Activated naive CD8-positive, alpha-beta T cell treated with anti-CD3 and anti-CD28 coated beads, Interleukin-2, amount 50 U/mL, for 24 hours (primary cell): ENCODE data around the gene PLCXD1.
A peak's percentile ranks its signal among the peaks of the same experiment; 100 is the strongest.
"Not testable (repeated sequence)": the region's sequence is repeated elsewhere in the genome, so short reads cannot be mapped to it uniquely, and the experiment has no call there.

ENCODE experiments used
- ATAC-seq: fragments of 150-1000 bp; cut with Tn5 transposase; one replicate; pipeline ENCODE4 v1.10.0; 2021
- DNase-seq: peaks from one replicate; pipeline ENCODE4 v3.0.0; 2021
- H3K27ac Mint-ChIP-seq: one replicate; pipeline ENCODE4 v1.8.0; 2021; ENCODE audit warnings: mild to moderate bottlenecking, mixed read lengths
- H3K27me3 Mint-ChIP-seq: one replicate; pipeline ENCODE4 v1.8.0; 2021; ENCODE audit warnings: mixed read lengths
- H3K36me3 Mint-ChIP-seq: one replicate; pipeline ENCODE4 v1.8.0; 2021; ENCODE audit warnings: low read depth, mixed read lengths
- H3K4me1 Mint-ChIP-seq: one replicate; pipeline ENCODE4 v1.8.0; 2021; ENCODE audit warnings: mixed read lengths
- H3K4me3 Mint-ChIP-seq: one replicate; pipeline ENCODE4 v1.8.0; 2021; ENCODE audit warnings: mild to moderate bottlenecking, moderate library complexity, mixed read lengths
- H3K9me3 Mint-ChIP-seq: one replicate; pipeline ENCODE4 v1.8.0; 2021; ENCODE audit warnings: mixed read lengths

PLCXD1 gene

GRCh38 chrX:281166-281999 is at the start of gene PLCXD1:
PLCXD1 (plus strand) TSS chrX:281381; CDS start chrX:284188, 2,807 bp downstream.
- ATAC-seq (no peak), DNase-seq (peak; percentile 28)
- peaks cover 14% of the 10 kb centered on the region for H3K36me3 Mint-ChIP-seq
- peaks cover 26% of the 10 kb centered on the region for H3K4me1 Mint-ChIP-seq
- no peak within 1 kb of the TSS for H3K27ac Mint-ChIP-seq
- H3K27me3 Mint-ChIP-seq: no peaks in the 10 kb centered on the region
- H3K4me3 Mint-ChIP-seq: peak within 1 kb of the TSS; percentile 66
- H3K9me3 Mint-ChIP-seq: no peaks in the 10 kb centered on the region

- ATAC-seq: peak; percentile 89
- H3K4me3 Mint-ChIP-seq, H3K9me3 Mint-ChIP-seq, DNase-seq, H3K27me3 Mint-ChIP-seq, H3K36me3 Mint-ChIP-seq, H3K27ac Mint-ChIP-seq, H3K4me1 Mint-ChIP-seq: not testable (repeated sequence)
Measured at GRCh38 chrX:231637-232277, 49.4 kb upstream of the PLCXD1 start.

- not testable (repeated sequence) for H3K9me3 Mint-ChIP-seq, H3K27me3 Mint-ChIP-seq, H3K27ac Mint-ChIP-seq, DNase-seq, ATAC-seq, H3K4me3 Mint-ChIP-seq, H3K4me1 Mint-ChIP-seq, H3K36me3 Mint-ChIP-seq
Measured at GRCh38 chrX:232278-232655, 48.9 kb upstream of the PLCXD1 start.

- not testable (repeated sequence) for H3K4me3 Mint-ChIP-seq, ATAC-seq, H3K9me3 Mint-ChIP-seq, H3K4me1 Mint-ChIP-seq, DNase-seq, H3K27me3 Mint-ChIP-seq, H3K36me3 Mint-ChIP-seq, H3K27ac Mint-ChIP-seq
Measured at GRCh38 chrX:236201-236600, 45.0 kb upstream of the PLCXD1 start.

GRCh38 chrX:250965-251364 is 30.2 kb upstream of the PLCXD1 start:
- peaks cover 8% of the 10 kb centered on the region for H3K9me3 Mint-ChIP-seq
- H3K4me3 Mint-ChIP-seq: peak overlapping the region; percentile 8
- DNase-seq: no peak
- ATAC-seq: no peak
- H3K27ac Mint-ChIP-seq: peak overlapping the region; percentile 64
- H3K27me3 Mint-ChIP-seq: no peaks in the 10 kb centered on the region
- H3K36me3 Mint-ChIP-seq: no peaks in the 10 kb centered on the region
- H3K4me1 Mint-ChIP-seq: no peaks in the 10 kb centered on the region

GRCh38 chrX:251396-252243 is 29.6 kb upstream of the PLCXD1 start:
- ATAC-seq: not testable (repeated sequence)
- peak overlapping the region; percentile 8 for H3K4me3 Mint-ChIP-seq

GRCh38 chrX:252244-252956 is 28.8 kb upstream of the PLCXD1 start:
- DNase-seq (no peak), ATAC-seq (no peak)
- Mint-ChIP-seq H3K36me3 (no peaks in the 10 kb centered on the region), H3K4me1 (no peaks in the 10 kb centered on the region), H3K27me3 (no peaks in the 10 kb centered on the region), H3K4me3 (no peak overlapping the region), H3K9me3 (peaks cover 8% of the 10 kb centered on the region), H3K27ac (no peak overlapping the region)

More at GRCh38 chrX:251396-252243, 29.6 kb upstream of the PLCXD1 start:
- H3K36me3 Mint-ChIP-seq, H3K9me3 Mint-ChIP-seq, H3K27ac Mint-ChIP-seq, H3K27me3 Mint-ChIP-seq, DNase-seq, H3K4me1 Mint-ChIP-seq: not testable (repeated sequence)

GRCh38 chrX:252957-253291 is 28.3 kb upstream of the PLCXD1 start:
- H3K27me3 Mint-ChIP-seq: no peaks in the 10 kb centered on the region
- no peaks in the 10 kb centered on the region for H3K4me1 Mint-ChIP-seq
- no peak for ATAC-seq
- no peaks in the 10 kb centered on the region for H3K36me3 Mint-ChIP-seq
- no peak overlapping the region for H3K27ac Mint-ChIP-seq
- DNase-seq: no peak
- no peak overlapping the region for H3K4me3 Mint-ChIP-seq
- H3K9me3 Mint-ChIP-seq: peaks cover 8% of the 10 kb centered on the region

GRCh38 chrX:253451-254297 is 27.5 kb upstream of the PLCXD1 start:
- no peak for DNase-seq
- Mint-ChIP-seq H3K4me1 (no peaks in the 10 kb centered on the region), H3K4me3 (no peak overlapping the region), H3K36me3 (no peaks in the 10 kb centered on the region), H3K27me3 (no peaks in the 10 kb centered on the region), H3K9me3 (peaks cover 8% of the 10 kb centered on the region), H3K27ac (no peak overlapping the region)
- no peak for ATAC-seq

- H3K27ac Mint-ChIP-seq: no peak overlapping the region
- H3K27me3 Mint-ChIP-seq: no peaks in the 10 kb centered on the region
- ATAC-seq: peak; percentile 38
Measured at GRCh38 chrX:254630-255215, 26.5 kb upstream of the PLCXD1 start.

GRCh38 chrX:255923-256331 is 25.3 kb upstream of the PLCXD1 start:
- Mint-ChIP-seq H3K36me3 (no peaks in the 10 kb centered on the region), H3K4me3 (no peak overlapping the region)

More at GRCh38 chrX:254630-255215, 26.5 kb upstream of the PLCXD1 start:
- H3K36me3 Mint-ChIP-seq: no peaks in the 10 kb centered on the region
- H3K4me1 Mint-ChIP-seq: no peaks in the 10 kb centered on the region
- no peak overlapping the region for H3K4me3 Mint-ChIP-seq
- peaks cover 8% of the 10 kb centered on the region for H3K9me3 Mint-ChIP-seq
- no peak for DNase-seq

GRCh38 chrX:257054-257453 is 24.1 kb upstream of the PLCXD1 start:
- not testable (repeated sequence) for ATAC-seq, H3K36me3 Mint-ChIP-seq, DNase-seq, H3K4me1 Mint-ChIP-seq, H3K9me3 Mint-ChIP-seq, H3K4me3 Mint-ChIP-seq, H3K27me3 Mint-ChIP-seq, H3K27ac Mint-ChIP-seq

More at GRCh38 chrX:255923-256331, 25.3 kb upstream of the PLCXD1 start:
- Mint-ChIP-seq H3K9me3 (peaks cover 8% of the 10 kb centered on the region), H3K27me3 (no peaks in the 10 kb centered on the region), H3K27ac (no peak overlapping the region), H3K4me1 (no peaks in the 10 kb centered on the region)
- no peak for DNase-seq
- ATAC-seq: no peak

- Mint-ChIP-seq H3K9me3 (no peaks in the 10 kb centered on the region), H3K27ac (no peak overlapping the region), H3K27me3 (no peaks in the 10 kb centered on the region), H3K4me3 (no peak overlapping the region), H3K36me3 (no peaks in the 10 kb centered on the region), H3K4me1 (no peaks in the 10 kb centered on the region)
- ATAC-seq (no peak), DNase-seq (no peak)
Measured at GRCh38 chrX:257681-258289, 23.4 kb upstream of the PLCXD1 start.
